Measurements from ENCODE around the gene TCF7L1.
"Not testable (repeated sequence)": the region's sequence is repeated elsewhere in the genome, so short reads cannot be mapped to it uniquely, and the experiment has no call there.

The TCF7L1 gene

DNA sequence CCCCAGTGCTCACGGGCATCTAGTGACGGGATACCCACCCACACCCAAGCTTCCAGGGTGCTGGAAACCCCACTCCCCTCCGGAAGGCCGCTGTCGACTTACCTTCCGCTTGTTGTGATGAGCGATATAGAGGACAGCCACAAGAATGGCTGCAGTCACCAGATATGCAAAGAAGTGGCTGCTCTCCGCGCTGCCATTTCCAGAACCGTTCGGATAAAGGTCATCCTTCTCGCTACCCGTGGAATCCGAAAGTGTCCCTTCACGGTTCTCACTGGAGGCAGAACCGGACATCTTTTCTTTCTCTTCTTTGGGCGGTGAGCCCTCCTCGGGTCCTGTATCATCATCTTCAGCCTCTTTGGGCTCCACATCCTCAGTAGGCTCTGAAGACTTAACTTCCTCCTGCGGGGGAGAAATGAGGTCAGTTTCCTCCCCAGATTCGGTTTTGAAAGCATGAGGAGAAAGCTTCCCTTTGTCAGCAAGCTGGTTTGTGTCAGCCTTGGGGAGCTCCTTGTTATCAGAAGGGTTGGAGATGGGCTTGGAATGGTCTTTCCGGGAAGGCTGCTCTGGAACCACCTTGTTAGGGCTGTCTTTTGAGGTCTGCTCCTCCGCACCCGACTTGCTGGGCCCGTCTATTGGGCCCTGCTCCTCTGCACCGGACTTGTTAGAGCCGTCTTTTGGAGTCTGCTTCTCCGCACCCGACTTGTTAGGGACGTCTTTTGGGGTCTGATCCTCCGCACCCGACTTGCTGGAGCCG, 193.4 kb downstream of the TCF7L1 start:
- DNase-seq (ENCODE audit: low spot score) = no peak

DNA sequence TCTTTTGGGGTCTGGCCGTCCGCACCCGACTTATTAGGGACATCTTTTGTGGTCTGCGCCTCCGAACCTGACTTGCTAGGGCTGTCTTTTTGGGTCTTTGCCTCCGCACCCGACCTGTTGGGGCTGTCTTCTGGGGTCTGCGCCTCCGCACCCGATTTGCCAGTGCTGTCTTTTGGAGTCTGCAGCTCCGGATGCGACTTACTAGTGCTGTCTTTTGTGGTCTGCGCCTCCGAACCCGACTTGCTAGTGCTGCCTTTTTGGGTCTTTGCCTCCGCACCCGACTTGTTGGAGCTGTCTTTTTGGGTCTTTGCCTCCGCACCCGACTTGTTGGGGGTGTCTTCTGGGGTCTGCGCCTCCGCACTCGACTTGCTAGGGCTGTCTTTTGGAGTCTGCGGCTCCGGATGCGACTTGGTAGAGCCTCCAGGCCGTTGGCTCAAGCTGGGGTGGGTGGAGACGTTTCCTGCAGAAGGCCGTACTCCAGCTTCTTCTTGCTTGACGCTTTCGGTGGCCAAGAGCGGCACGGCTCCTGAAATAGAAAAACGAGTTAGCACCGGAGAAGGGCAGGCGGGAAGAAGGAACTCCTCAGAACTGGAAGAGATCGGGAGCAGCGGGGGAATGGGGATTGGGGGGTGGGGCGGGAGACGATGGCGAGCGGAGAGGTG, 194.1 kb downstream of the TCF7L1 start:
- DNase-seq (ENCODE audit: low spot score) = peak; percentile 33

DNA sequence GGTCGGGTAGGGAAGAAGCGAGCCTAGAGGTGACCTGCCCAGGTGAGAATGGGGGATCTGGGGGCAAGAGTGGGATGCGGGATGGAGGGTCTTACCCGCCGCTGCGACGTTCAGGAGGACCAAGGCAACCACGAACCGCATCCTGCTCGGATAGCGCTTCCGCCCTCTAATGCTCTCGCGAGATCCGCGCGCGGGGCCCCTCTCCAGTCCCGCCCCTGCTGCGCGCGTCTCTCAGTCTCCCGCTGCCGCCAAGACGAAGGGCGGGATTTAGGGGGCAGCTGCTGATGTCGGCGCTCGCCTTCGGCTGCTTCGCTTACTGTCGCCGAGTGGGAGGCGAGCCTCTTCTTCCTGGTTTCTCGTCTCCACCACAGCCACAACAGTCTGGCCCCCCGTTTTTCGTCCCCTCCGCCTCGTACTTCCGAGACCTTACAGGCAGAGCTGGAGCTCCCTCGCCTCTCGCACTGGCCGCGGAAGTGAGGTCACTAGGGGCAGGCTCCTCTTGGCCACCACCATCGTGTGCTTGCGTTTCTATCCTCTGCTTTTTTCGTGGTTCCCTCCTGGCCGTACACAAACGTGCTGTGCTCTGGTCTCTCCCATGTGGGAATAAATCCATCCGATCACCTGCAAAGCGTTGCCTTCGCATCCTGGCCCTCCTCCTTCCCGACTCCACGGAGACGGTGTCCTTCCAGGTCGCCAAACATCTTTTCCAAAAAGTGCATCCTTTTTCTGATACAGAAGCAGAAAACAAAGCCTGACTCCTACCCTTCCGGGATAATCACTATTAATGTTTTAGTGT, 194.8 kb downstream of the TCF7L1 start, which contains the start of gene TGOLN2:
TGOLN2 (minus strand) TSS at position 168 of the 796 bp plus-strand sequence; CDS start at position 141, 27 bp downstream.
- DNase-seq (ENCODE audit: low spot score) = peak; percentile 91

DNA sequence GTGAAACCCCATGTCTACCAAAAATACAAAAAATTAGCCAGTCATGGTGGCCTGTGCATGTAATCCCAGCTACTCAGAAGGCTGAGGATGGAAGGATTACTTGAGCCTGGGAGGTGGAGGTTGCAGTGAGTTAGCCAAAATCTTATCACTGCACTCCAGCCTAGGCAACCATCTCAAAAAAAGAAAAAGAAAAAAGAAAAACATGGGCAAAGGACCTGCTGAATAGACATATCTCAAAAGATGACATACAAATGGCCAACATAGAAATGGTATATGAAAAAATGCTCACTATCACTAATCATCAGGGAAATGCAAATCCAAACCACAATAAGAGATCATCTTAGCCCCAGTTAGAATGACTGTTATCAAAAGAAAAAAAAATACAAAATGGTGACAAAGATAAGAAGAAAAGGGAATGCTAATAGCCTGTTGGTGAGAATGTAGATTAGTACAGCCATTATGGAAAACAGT, 196.0 kb downstream of the TCF7L1 start:
- no peak for DNase-seq (ENCODE audit: low spot score)

DNA sequence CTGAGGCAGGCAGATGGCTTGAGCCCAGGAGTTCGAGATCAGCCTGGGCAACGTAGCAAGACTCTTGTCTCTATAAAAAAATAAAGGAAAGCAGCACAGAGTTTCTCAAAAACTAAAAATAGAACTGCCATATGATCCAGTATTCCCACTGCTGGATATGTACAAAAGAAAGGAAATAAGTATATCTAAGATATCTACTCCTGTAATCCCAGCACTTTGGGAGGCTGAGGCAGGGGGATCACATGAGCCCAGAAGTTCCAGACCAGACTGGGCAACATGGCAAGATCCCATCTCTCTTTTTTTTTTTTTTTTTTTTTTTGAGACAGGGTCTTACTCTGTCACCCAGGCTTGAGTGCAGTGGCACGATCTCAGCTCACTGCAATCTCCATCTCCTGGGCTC, 196.5 kb downstream of the TCF7L1 start:
- not testable (repeated sequence) for DNase-seq (ENCODE audit: low spot score)

DNA sequence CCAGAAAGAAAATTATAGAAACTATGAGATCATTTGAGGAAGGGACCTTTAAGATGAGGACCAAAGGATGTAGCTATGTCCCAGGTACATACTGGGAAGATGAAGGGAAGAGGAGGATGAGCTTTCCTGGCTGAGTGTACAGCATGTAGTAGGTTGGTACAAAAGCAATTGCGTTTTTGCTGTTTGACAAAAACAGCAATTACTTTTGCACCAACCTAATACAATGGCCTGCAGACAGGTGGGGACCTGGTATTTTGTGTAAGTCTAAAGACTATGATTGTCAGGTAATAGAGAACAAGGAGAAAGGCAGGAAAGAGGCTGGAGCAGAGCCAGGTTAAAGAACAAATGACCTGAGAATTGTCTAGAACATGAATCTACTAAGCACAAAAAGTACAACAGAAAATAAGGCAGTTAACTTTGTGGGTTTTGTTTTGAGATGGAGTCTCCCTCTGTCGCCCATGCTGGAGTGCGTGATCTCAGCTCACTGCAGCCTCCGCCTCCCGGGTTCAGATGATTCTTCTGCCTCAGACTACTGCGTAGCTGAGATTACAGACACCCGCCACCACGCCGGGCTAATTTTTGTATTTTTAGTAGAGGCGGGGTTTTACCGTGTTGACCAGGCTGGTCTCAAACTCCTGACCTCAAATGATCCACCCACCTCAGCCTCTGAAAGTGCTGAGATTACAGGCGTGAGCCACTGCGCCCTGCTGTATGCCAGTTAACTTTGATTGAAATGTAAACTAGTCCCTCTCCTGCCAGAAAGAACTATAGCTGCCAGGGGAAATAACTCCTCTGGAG, 197.8 kb downstream of the TCF7L1 start:
- no peak for DNase-seq (ENCODE audit: low spot score)

DNA sequence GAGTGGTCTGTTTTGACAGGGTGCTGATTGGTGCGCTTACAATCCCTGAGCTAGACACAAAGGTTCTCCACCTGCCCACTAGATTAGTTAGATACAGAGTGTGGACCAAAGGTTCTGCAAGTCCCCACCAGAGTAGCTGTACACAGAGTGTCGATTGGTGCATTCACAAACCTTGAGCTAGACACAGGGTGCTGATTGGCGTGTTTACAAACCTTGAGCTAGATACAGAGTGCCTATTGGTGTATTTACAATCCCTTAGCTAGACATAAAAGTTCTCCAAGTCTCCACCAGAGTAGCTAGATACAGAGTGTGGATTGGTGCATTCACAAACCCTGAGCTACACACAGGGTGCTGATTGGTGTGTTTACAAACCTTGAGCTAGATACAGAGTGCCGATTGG, 200.7 kb downstream of the TCF7L1 start:
- not testable (repeated sequence) for DNase-seq (ENCODE audit: low spot score)

DNA sequence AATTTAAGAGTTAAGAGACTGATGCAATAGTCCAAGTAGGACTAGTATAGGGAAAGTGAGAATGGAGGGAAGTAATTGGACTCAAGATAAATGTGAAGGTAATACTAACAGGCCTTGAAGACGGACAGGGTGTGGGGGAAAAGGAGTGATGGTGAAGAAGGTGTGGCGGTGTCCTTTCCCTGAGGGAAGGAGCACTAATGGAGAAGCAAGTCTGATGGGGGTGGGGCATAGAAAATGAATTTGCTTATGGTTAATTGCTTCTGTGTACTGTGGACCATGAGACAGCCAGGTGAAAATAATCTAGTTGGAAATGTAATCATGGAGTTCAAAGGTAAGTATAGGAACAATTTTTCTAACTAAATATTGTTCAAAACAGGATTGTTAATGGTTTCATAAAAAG, 201.7 kb downstream of the TCF7L1 start:
- no peak for DNase-seq (ENCODE audit: low spot score)

DNA sequence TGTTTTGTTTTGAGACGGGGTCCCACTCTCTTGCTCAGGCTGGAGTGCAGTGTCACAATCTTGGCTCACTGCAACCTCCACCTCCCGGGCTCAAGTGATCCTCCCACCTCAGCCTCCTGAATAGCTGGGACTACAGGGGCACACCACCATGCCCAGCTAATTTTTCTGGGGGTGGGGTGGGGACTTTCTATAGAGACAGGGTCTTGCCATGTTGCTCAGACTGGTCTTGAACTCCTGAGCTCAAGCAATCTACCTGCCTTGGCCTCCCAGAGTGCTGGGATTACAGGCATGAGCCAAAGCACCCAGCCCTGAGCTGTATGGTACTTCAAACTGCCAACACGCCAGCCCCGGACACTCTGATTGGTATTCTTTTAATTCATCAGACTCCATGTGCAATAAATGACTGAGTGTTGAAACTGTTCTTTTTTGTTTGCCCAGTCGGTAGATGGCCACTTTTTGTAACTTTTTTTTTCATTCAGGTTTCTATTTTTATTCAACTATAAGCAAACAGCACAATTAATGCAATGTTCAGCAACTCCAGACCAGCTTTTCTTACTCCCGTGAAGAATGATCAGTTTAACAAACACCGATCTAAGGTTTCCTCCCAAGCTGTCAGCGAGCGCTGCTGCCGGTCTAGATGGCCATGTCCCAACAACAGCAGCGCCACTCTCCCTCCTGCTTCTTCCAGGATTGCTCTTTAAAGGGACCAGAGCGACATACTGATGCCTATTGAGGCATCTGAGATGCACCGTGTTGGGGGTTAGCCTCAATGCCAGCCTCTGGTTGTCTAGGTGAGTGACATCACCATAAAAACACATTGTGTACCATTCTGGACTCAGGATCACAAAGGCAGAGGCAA, 207.1 kb downstream of the TCF7L1 start:
- no peak for DNase-seq (ENCODE audit: low spot score)

DNA sequence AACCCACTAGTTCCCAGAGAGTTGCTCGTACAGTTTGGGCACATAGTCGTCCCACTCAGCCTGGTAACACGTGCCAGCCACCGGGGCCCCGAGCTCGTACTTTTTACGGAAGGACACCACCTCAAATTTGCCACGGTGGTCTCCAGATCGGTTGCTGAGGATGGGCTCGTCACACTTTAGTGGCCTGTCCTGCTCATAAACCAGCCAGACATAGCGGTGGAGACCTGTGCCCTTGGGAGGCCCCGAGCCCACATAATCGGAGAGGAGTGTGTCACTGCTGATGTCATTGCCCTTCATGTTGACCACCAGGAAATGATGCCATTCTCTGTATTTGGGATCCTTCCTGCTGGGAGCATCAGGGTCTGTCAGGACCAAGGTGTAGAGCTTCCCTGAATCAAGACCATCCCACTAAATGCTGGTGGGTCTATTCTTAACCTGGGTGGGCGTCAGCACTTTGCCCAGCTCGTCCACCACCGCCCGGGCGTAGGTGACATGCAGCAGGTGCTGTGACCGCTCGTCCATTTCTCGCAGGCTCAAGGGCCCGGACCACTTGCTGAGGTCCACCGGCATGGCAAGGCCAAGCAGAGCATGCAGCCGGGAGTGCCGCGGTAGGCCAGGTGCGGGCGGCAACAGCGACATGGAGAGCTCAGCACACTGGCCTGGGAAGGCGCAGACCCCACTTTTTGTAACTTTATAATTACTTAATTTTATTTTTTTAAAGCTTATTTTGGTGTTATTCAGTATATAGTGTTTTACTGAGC, 208.3 kb downstream of the TCF7L1 start:
- no peak for DNase-seq (ENCODE audit: low spot score)

DNA sequence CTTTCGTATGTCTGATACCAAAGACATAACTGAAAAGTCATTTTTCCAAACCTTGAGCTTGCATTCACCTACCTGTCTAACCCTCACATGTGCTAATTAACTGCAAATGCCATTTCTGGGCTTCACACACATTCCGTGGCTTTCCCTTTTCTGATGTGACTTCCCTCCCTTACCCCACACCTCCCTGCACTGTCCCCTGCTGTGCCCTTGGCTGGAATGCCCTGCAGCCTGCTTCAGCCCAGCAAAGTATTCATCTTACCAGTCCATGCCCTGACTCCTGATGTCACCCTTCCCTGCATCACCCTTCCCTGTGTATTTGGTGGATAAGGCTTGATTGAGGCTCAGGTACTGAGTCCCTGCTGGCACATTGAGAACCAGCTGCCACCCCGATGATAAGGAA, 209.0 kb downstream of the TCF7L1 start:
- no peak for DNase-seq (ENCODE audit: low spot score)

DNA sequence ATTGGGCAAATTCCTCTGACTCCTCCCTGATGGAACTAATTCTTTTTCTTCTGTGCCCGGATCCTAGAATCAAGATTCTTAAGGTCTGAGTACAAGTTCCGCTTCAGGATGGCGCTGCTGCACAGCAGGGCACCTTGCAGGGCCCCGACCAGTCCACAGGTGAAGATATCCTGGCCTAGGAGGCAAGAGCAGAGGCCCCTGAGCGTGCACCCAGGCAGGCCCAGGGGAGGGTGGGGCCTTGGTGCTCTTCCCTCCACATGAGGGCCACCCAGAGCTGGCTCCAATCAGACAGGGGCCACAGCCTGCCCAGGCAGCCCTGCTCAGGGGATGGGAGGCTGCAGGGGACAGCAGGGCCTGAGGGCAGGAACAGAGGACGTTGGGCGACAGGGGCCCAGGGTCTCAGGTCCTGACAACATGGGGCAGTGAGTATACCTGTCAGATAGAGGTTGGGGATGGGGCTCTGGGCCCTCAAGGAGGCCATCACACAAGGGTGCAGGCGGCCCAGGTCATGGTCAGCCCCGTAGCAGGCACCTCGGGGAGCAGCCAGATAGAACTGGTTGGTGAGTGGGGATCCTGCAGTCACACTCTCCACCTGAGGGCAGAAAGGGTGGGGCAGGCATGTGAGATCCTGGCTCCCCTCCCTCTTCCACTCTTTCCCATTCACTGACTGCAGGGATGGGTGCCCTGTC, 210.2 kb downstream of the TCF7L1 start:
- not testable (repeated sequence) for DNase-seq (ENCODE audit: low spot score)

DNA sequence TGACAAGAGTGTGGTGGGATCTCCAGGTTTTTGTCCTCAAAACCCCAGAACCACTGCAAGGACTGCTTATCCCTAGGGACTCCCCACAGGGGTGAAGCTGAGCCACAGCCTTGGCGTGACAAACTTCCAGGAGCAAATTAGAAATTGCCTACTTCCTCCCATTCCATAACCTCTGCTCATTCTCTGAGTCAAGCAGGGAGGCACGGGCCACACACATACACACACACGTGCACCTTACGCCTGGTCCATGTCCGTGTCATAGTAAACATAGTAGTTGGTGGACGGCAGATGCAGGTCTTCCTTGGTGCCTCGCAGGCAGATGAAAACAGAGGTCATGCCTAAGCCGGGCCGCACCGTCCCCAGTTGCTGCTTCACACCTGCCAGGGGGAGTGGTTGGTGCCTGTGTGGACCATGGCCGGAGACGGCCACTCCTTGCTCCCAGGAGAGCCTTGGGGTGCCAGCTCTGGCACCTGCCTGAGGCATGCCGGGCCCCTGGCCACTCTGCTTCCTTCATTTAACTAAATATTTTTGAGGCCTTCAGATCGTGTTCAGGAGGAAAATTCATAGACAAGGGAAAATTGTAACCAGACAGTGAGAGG, 211.3 kb downstream of the TCF7L1 start:
- DNase-seq (ENCODE audit: low spot score) = no peak

DNA sequence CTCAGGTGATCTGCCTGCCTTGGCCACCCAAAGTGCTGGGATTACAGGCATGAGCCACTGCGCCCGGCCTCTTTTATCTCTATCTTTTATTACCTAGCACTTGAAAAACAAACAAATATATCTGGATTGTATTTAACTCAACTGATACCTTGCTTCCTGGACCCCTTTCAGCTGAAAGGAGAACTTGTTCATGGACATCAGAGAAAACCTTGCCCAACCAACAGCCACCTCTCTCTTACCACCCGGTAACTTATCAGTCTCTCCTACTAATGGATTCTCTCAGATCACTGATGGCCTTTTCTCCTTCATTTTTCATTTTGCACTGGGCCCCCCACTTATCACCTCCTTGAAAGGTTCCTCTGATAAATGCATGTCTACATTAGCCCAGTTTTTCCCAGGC, 214.4 kb downstream of the TCF7L1 start:
- DNase-seq (ENCODE audit: low spot score) = no peak

DNA sequence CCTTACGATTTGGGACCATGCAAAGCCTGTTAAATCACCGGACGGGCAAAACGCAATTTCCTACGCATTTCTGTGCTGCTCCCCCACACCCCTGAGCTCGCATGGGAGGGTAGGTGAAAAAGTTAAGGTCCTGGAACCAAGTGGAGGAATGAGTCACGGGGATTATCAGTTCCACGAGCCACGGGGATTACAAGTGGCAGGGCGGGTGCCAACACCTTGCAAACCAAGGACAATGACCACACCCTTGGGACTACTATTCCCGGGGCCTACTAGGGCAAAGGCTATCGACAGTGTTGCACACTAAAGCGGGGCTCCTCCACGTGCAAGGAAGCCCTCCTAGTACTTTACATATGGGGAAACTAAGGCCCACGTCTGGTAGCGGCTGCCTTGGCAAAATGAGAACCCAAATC, 220.7 kb downstream of the TCF7L1 start:
- peak; percentile 58 for DNase-seq (ENCODE audit: low spot score)

DNA sequence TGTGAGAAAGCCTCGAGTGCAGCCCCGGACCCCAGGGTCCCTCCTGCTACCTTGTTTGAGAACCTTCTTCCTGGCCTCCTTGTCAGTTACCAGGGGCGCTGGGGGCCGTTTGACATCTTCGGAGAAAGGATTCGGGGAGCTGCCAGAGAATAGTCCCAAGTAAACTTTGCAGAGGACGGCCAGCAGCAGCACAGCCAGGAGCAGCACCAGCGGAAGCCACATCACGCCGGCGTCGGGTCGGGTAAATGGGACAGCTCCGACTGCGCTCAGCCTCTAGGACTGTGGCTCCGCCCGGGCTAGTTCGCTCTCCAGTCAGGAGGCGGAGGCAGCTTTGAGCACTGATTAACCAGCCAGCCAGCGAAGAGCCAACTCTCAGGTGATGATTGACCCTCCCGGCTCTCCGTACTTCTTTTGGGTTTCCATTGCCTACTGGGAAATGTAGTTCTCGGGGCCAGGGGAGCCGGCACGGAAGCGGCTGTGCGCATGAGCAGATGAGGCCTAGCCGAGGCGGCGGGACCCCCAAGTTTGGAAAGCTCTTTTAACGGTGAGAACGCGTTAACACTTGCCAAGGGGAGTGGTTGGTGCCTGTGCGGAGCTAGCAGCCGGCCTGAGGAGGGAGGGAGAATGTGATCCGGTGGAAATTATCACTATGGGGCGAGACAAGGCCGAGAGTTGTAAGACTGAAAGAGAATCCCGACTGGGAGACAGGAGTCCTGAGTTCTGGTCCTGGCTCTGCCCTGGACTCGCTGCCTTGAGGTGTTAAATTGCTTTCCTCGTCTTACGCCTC, 221.3 kb downstream of the TCF7L1 start, which contains the start of the genes ELMOD3 and RETSAT:
ELMOD3 (plus strand) TSS at position 484 of the 787 bp plus-strand sequence. CDS start 2,430 bp downstream, outside the sequence.
RETSAT (minus strand) TSS at position 243 of the 787 bp plus-strand sequence; CDS start at position 222, 21 bp downstream.
- peak; percentile 100 for DNase-seq (ENCODE audit: low spot score)

DNA sequence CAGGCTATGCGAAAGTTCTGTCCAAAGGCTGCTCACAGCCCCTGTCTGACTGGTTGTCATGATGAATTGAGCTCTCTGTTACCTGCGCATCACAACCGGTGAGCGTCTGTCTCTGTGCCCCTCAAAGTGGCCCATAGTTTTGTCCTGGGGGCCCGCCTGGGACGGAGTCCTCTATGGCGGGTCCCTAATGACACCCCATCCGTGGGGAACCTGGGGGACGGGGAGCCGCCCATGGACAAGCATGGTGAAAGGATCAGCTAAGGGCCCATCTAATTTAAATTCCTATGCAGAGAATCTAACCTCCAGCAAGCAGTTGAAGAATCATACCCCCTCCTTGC, 221.8 kb downstream of the TCF7L1 start:
- no peak for DNase-seq (ENCODE audit: low spot score)

DNA sequence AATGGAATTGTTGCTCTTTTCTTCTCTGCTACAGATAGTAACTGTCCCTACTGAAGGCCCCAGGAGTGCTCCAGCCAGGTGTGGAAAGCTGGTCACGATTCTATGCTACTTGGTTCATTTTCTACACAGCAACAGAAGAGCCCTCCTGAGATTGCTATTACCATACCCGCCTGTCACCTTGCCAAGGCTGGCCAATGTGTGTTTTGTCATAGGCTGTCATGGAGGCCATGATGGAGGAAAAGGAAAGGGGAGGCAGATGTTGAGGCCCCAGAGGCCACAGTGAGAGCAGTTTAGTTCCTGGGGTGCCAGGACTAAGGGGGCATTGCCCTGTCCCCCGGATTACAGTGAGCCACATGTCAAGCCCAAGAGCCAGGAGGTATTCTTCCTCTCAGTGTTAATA, 222.3 kb downstream of the TCF7L1 start:
- DNase-seq (ENCODE audit: low spot score) = no peak
